CD4-positive, alpha-beta T cell treated with Interleukin-2 at 100 ng/mL for 4 hours (primary cell): ENCODE results near the gene KIF14.
A peak's percentile ranks its signal among the peaks of the same experiment; 100 is the strongest.
"Not testable (repeated sequence)": the region's sequence is repeated elsewhere in the genome, so short reads cannot be mapped to it uniquely, and the experiment has no call there.

Experiments used
- DNase-seq: peaks from one replicate; pipeline ENCODE4 v3.0.0-alpha.2; 2020; ENCODE audit warnings: low spot score

KIF14 gene

DNA sequence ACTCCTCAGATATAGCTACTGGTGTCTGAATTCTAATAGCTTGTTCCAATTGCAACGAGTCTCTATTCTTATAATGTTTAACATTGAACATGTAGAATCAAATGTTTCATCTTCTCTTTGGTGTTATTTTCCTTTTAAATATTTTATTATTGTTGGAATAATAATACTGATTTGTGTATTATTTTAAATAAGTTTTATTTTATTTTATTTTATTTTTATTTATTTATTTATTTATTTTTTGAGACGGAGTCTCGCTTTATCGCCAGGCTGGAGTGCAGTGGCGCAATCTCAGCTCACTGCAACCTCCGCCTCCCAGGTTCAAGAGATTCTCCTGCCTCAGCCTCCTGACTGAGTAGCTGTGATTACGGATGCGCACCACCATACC lies 10.0 kb upstream of the KIF14 start:
- DNase-seq: not testable (repeated sequence)

GRCh38 chr1:200629876-200630514 lies 9.4 kb upstream of the KIF14 start:
- no peak for DNase-seq

- peak; percentile 31 for DNase-seq
Measured at GRCh38 chr1:200628223-200628881, 7.8 kb upstream of the KIF14 start.

DNA sequence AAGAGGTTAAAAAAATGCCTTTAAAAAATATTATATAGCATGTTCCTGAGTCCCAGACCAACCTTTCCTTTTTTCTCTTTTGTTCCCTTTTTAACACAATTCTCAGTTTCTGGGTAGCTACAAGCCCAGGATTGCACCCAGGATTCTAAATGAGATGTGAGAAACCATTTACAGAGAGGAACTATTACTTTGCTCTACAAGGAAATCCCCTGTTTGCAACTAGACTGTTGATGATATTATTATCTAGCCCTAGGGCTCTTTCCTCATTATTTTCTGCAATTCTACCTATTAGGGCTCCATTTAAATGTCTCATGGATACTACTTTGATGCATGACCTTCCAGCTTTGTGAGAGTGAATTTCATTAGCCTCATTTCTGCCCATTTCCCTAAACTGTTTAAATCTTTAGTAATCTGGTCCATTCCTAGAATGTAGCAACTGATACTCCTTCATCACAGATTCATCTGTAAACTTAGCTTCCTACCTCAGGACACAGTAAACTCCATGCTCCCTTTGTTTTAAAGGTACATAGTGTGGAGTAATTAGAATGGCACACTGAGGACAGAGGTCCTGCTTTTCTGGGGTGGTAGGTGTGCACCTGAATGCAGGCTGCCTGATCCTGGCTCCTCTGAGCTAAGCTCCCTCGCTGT lies 7.1 kb upstream of the KIF14 start:
- no peak for DNase-seq

- no peak for DNase-seq
Measured at GRCh38 chr1:200626853-200627534, 6.4 kb upstream of the KIF14 start.

GRCh38 chr1:200625381-200625824 lies 4.9 kb upstream of the KIF14 start:
- DNase-seq: no peak

DNA sequence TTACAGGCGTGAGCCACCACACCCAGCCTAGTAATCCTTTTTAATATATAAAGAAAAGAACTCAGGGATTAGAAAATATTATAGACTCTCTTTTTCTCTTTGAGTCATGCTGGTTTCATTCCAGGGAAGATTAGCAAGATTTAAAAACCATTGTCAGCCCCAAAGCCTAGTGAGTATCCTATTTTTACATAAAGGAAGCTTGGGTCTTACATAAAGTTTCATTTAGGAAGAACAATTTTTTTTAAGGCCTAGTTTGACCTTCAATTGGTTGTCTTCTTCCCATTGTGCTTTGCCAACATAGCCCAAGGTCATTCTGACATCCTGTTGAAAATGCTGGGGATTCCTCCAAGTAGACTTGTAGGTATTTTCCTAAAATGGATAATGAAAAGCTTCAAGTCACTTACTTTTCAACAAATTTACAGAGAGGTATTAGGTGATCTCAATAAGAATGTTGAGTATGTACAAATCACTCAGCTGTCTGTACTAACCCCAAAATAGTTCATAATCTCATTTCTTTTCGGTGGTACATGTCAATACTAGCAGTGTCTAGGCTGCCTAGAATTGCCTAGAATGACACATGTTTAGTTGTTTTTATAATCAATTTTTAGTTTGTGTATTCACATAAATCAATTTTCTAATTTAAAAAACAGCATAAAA lies 4.3 kb upstream of the KIF14 start:
- no peak for DNase-seq

DNA sequence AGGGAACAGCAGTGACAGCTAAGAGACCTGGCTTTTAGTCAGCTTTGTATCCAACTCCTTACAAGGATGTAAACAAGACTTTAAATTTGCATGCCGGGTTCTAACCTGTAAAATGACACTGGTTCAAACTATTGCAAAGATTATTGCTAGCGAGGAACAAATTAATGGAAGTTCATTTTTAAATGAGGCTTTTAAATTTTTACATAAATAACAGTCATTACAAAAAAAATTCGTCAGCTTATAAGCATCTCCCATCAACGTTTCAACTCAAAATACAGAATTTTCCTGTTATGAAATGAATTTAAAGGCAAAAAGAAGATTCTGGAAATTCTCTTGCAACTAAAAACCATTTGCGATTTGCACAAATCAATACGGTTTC lies 668 bp downstream of the KIF14 start:
- no peak for DNase-seq

DNA sequence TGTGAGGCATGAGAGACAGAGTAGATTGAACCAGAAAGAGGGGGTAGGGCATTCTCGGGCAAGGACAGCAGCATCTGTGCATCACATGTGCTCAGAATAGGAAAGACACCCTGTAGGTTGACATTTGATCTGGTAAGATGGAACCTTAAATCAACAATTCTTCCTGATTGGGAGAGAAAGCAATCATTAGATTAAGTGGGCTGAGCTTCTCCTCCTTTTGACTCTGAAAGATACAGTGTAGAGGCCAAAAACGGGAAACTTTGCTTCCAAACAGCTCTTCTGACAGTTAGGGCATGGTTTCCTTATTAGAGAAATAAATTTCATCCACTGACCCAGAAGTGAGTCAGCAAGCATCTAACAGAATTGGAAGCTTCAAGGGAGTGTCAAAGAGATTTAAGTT lies 9.7 kb downstream of the KIF14 start:
- no peak for DNase-seq

DNA sequence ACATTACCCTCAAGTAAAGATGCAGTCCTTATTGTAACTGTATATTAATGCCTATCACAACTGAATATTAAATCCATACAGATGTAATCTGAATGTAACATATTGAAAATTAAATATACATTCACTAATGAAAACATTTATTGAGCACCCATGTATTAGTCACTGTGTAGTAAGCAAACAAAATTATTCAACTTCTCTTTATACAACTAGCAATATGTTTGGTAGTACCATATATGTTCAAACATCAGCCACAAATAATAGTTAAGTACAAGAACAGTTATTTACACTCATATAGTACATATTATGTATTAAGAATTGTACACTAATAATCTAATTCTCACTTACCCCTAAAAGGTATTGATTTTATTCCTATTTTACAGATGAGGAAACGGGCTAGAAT lies 17.9 kb downstream of the KIF14 start:
- DNase-seq: no peak

DNA sequence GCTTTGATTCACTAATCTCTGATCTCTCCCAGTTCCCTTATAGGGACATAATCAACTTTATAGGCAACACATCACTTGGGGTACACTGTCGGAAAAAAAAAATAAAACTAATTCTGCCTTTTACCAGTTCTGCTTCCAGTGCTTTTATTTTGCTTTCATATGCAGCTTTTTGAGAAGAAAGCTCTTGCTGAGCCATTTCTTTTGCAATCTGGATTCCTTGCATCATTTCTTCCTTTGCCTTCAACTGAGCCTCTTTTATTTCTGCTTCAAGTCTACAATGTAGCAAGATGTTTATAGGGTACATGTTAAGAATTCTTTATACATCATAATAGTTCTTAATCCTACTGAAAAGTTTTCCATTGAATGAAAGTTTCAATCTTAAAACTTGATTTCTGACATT lies 30.6 kb downstream of the KIF14 start:
- no peak for DNase-seq

- peak; percentile 2 for DNase-seq
Measured at GRCh38 chr1:200588698-200589097, 31.9 kb downstream of the KIF14 start.

DNA sequence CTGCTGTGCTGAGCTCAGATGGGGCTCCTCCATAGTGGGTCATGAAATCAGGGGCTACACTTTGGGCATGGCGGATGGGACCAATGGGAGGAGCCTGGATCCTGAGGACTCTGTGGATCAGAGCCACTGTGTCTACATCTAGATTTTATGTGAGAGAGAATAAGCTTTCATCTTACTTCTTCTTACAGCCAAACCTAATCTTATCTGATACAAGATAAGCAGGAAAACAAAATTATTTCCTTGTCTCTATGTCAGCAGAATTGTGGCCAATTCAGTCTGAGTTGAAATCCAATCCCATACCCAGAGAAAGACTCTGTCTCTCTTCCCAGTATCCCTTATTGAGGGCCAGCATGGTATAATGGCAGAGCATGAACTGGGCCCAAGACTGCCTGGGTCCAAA lies 56.2 kb downstream of the KIF14 start:
- DNase-seq: no peak

DNA sequence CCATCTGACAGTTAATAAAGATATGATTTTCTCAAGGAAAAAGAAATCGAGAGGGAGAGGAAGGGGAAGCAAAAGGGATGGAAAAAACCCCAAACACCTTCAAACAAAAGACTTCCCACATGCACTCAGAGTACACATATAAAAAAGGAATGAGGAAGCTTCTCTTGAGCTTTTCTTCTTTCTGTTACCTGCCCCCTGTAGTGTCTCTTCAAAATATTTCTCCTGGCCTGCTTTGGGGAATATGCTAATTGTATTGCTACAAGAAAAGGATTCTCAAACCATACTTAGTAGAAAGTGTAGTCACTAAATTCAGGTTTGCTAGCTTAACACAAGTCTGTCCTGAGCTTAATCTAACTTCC lies 58.7 kb downstream of the KIF14 start:
- no peak for DNase-seq

DNA sequence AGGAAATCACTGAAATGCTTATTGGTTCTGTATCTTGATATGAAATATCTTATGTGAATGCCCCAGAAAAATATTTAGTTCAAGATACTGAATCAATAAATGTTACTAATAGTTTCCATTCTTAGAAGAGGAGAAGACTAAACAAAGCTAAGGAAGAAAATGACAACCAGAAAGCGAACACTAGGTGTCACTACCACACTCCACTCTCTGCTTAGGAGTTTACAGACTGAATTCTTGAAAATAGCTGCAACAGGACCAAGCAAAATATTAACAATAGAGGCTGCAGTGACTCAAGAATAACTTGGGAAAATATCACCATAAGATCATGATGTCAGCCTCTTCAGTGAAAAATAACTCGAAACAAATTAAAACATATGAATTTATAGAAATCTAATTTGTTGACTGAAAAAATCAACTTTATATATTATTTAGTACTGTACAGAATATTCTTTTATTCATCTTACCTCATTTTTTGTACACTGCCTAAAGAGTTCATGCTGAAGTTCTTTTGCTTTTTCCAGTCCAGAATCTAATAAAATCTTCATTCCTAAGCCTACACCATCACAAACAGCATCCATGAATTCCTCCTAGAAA lies 61.6 kb downstream of the KIF14 start:
- peak; percentile 34 for DNase-seq

- no peak for DNase-seq
Measured at GRCh38 chr1:200556002-200556401, 64.5 kb downstream of the KIF14 start.

GRCh38 chr1:200552737-200553136 lies 67.8 kb downstream of the KIF14 start:
- DNase-seq: not testable (repeated sequence)

GRCh38 chr1:200550367-200550766 lies 70.2 kb downstream of the KIF14 start:
- no peak for DNase-seq

DNA sequence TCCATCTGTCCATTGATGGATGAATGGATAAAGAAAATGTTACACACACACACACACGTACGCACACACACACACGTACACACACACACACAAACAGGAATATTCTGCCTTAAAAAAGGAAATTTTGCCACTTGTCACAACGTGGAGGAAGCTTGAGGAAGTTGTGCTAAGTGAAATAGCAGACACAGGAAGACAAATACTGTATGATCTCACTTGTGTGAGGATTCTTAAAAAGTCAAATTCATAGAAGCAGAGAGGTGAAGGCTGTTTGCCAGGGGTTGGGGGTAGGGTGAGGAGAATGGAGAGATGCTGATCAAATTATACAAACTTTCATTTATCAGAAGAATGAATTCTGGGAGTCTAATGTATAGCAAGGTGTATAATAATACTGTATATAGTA lies 73.2 kb downstream of the KIF14 start:
- DNase-seq: no peak

- DNase-seq: no peak
Measured at GRCh38 chr1:200546577-200546976, 74.0 kb downstream of the KIF14 start.

- no peak for DNase-seq
Measured at GRCh38 chr1:200542162-200542561, 78.4 kb downstream of the KIF14 start.

DNA sequence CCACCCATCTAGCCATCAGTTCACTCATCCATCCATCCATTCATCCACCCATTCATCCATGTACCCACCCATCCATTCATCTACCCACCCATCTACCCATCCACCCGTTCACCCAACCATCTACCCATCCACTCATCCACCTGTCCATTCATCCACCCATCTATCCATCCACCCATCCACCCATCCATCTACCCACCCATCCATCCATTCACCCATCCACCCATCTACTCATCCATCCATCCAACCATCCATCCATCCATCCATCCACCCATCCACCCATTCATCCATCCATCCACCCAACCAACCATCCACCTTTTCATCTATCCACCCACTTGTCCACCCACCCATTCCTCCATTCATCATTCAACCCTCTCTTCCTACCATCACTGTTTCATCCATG lies 80.3 kb downstream of the KIF14 start:
- DNase-seq: no peak
